ENCODE measurements around the gene MKNK2. TPM values are rescaled to one million over a fixed set of nuclear protein-coding genes. Genes with fewer than 3 reads are reported as not detected.

Gene MKNK2
- total RNA-seq, 3 donors from 2014 or later (not counting 1 experiment from before 2014, with no cell fraction given): 259 to 389 (median 322) TPM

DNA sequence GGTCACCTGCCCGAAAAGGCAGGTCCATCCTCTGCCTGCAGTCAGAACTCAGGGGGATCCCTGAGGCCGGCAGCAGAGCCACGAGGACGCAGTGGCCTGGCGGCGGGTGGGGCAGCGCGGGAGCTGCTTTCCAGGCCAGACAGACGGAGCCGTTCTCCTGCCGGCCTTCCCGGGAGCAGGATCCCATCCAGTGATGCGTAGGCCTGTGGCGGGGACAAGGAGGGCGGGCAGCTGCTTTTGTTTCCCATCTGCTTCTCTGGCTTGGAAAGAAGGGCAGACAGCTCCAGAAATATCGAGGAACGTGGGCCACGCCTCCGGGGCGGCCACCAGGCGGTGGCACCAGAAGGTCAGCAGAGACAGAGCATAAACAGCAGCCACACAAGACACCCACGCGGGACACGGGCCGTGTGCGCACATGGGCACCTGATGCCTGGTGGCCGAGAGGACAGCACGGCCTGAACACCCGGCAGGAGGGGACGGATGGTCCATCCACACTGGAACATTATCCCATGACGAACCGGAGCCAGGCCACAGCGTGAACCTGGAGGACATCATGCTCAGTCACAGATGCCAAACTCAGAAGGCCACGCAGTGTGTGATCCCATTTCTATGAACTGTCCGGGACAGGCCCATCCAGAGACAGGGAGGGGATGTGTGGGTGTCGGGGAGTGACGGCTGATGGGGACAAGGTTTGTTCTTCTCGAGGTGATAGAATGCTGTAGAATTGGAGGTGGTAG is 13.9 kb upstream of the MKNK2 start:
- Mint-ChIP-seq H3K27ac (peak overlapping the region in 1 of 2 donors; percentile 68), H3K4me1 (peaks cover 14 to 37% of the 10 kb centered on the region in 2 donors), H3K27me3 (ENCODE audit: low read depth in 2 of 2) (no peaks in the 10 kb centered on the region), H3K36me3 (no peaks in the 10 kb centered on the region), H3K4me3 (no peak overlapping the region), H3K9me3 (no peaks in the 10 kb centered on the region)
- TF ChIP-seq, protein P1, sequence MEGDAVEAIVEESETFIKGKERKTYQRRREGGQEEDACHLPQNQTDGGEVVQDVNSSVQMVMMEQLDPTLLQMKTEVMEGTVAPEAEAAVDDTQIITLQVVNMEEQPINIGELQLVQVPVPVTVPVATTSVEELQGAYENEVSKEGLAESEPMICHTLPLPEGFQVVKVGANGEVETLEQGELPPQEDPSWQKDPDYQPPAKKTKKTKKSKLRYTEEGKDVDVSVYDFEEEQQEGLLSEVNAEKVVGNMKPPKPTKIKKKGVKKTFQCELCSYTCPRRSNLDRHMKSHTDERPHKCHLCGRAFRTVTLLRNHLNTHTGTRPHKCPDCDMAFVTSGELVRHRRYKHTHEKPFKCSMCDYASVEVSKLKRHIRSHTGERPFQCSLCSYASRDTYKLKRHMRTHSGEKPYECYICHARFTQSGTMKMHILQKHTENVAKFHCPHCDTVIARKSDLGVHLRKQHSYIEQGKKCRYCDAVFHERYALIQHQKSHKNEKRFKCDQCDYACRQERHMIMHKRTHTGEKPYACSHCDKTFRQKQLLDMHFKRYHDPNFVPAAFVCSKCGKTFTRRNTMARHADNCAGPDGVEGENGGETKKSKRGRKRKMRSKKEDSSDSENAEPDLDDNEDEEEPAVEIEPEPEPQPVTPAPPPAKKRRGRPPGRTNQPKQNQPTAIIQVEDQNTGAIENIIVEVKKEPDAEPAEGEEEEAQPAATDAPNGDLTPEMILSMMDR (IDR thresholded peaks at IDR 0.05): no peak
- intact Hi-C loops (cut with micrococcal nuclease): loop anchor here (5.0 kb wide), 1 partner anchor 32 kb away; the partner anchor contains the start of genes IZUMO4 and MOB3A
- DNase-seq (no peak), ATAC-seq (no peak)
- Histone ChIP-seq H3K4me3 (ENCODE audit: low read length) (no peak overlapping the region), H3K27ac (ENCODE audit: low read length) (no peak overlapping the region), H3K27me3 (ENCODE audit: control insufficient read depth, insufficient read depth, low read length) (no peaks in the 10 kb centered on the region), H3K4me1 (ENCODE audit: control insufficient read depth, insufficient read depth, low read length) (peaks cover 37% of the 10 kb centered on the region), H3K9me3 (ENCODE audit: control insufficient read depth, insufficient read depth, low read length) (no peaks in the 10 kb centered on the region), H3K36me3 (ENCODE audit: control insufficient read depth, insufficient read depth, low read length) (no peaks in the 10 kb centered on the region)
- 95% methylated on average over 38 of the region's 38 CpGs for WGBS (ENCODE audit: insufficient coverage)

DNA sequence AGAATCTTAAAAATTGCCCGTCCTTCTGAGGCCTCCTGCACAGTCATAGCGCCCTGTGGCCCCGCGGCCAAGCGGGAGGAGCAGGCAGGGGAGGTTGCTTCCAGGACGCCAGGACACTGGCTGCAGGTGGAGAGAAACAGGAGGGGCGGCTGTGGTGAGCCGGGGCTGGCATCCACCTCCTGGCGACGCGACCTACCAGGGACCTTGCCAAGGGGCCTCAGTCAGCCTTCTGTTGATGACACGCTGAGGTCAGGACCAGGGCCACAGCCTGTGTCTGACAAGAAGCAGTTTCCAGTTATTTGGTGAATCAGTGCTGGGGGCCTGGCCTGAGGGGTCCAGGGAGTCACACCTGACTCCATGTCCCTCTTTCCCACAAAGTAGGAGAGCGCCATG is 13.3 kb upstream of the MKNK2 start:
- no peaks in the 10 kb centered on the region for H3K9me3 ChIP-seq (ENCODE audit: control insufficient read depth, insufficient read depth, low read length)
- no peak for DNase-seq
- H3K4me1 ChIP-seq (ENCODE audit: control insufficient read depth, insufficient read depth, low read length): peaks cover 37% of the 10 kb centered on the region
- Mint-ChIP-seq H3K4me3 (no peak overlapping the region), H3K4me1 (peaks cover 9 to 33% of the 10 kb centered on the region in 2 donors), H3K27ac (peak overlapping the region in 1 of 2 donors; percentile 68), H3K36me3 (no peaks in the 10 kb centered on the region), H3K27me3 (ENCODE audit: low read depth in 2 of 2) (no peaks in the 10 kb centered on the region), H3K9me3 (no peaks in the 10 kb centered on the region)
- intact Hi-C loops (cut with micrococcal nuclease): loop anchor here (5.0 kb wide), 1 partner anchor 33 kb away; the partner anchor contains the start of genes IZUMO4 and MOB3A
- no peak overlapping the region for H3K4me3 ChIP-seq (ENCODE audit: low read length)
- WGBS (ENCODE audit: insufficient coverage): 86% methylated on average over 13 of the region's 13 CpGs
- H3K36me3 ChIP-seq (ENCODE audit: control insufficient read depth, insufficient read depth, low read length): no peaks in the 10 kb centered on the region
- no peak for ATAC-seq
- H3K27me3 ChIP-seq (ENCODE audit: control insufficient read depth, insufficient read depth, low read length): no peaks in the 10 kb centered on the region
- TF ChIP-seq, protein P1 (IDR thresholded peaks at IDR 0.05): no peak
- no peak overlapping the region for H3K27ac ChIP-seq (ENCODE audit: low read length)

DNA sequence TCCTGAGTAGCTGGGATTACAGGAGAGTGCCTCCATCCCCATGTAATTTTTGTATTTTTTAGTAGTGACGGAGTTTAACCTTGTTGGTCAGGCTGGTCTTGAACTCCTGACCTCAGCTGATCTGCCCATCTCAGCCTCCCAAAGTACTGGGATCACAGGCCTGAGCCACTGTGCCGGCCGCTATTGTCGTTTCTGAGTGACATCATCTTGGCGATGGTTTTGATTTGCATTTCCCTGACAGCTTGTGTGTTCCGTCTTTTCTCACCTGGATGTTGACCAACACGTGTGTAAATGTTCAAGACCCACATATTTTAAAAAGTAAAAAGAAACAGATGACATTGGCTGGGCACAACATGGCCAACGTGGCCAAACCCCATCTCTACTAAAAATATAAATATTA is 12.8 kb upstream of the MKNK2 start:
- no peak for ATAC-seq
- no peak for DNase-seq
- H3K27ac ChIP-seq (ENCODE audit: low read length): no peak overlapping the region
- no peaks in the 10 kb centered on the region for H3K9me3 Mint-ChIP-seq
- peaks cover 33% of the 10 kb centered on the region for H3K4me1 ChIP-seq (ENCODE audit: control insufficient read depth, insufficient read depth, low read length)
- H3K36me3 Mint-ChIP-seq: no peaks in the 10 kb centered on the region
- H3K4me1 Mint-ChIP-seq: peaks cover 8 to 29% of the 10 kb centered on the region in 2 donors
- no peaks in the 10 kb centered on the region for H3K36me3 ChIP-seq (ENCODE audit: control insufficient read depth, insufficient read depth, low read length)
- no peak overlapping the region for H3K27ac Mint-ChIP-seq
- H3K4me3 Mint-ChIP-seq: peak overlapping the region; percentile 42
- TF ChIP-seq, protein P1 (IDR thresholded peaks at IDR 0.05): no peak
- no peaks in the 10 kb centered on the region for H3K9me3 ChIP-seq (ENCODE audit: control insufficient read depth, insufficient read depth, low read length)
- H3K4me3 ChIP-seq (ENCODE audit: low read length): no peak overlapping the region
- intact Hi-C loops (cut with micrococcal nuclease): loop anchor here (5.0 kb wide), 1 partner anchor 33 kb away; the partner anchor contains the start of genes IZUMO4 and MOB3A
- H3K27me3 ChIP-seq (ENCODE audit: control insufficient read depth, insufficient read depth, low read length): no peaks in the 10 kb centered on the region
- no peaks in the 10 kb centered on the region for H3K27me3 Mint-ChIP-seq (ENCODE audit: low read depth in 2 of 2)
- WGBS (ENCODE audit: insufficient coverage): 87% methylated on average over 8 of the region's 8 CpGs
